ENCODE measurements around the gene GDI2.

DNA sequence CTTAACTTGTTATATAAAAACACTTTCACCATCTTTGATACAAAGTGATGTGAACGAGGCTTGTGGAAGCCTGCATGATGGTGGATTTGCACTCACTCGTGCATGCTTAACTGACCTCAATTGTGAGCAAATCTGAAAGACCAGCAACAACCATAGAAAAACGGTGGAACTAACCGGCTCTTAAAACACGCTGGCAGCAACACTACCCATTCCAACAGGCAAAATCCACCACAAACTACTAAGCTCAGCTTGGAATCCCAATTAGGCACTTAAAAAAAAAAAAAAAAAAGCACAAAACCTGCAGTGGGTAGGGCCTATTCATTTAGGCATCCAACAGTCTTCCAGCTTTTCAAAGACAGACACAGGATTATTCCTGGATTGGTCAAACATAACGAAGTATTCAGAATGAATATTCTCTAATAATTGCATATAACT is 1.8 kb downstream of the GDI2 start:
- TF ChIP-seq EZH2phosphoT487 (IDR thresholded peaks at IDR 0.05; ENCODE audit: low read length) (no peak), CTCF (IDR thresholded peaks at IDR 0.05; ENCODE audit: low read length) (no peak), EZH2 (optimal IDR thresholded peaks at IDR 0.05; ENCODE audit: low read depth, low read length) (no peak)

Measured in MM.1S (cell line).